Activated T-helper 17 cell treated with anti-CD3 and anti-CD28 coated beads, Interleukin-2, amount 50 U/mL, for 72 hours (primary cell): ENCODE data around the gene MRPL27. TPM values are rescaled to one million over a fixed set of nuclear protein-coding genes. Genes with fewer than 3 reads are reported as not detected.
"Not testable (repeated sequence)": the region's sequence is repeated elsewhere in the genome, so short reads cannot be mapped to it uniquely, and the experiment has no call there.

Experiments
- ATAC-seq: fragments of 150-1000 bp; cut with Tn5 transposase; replicated peaks from 2 replicates; pipeline ENCODE4 v1.10.0; 2021; ENCODE audit warnings: mild to moderate bottlenecking, moderate library complexity
- H3K27ac Mint-ChIP-seq: one replicate; pipeline ENCODE4 v1.8.0; 2022; ENCODE audit warnings: mixed read lengths
- H3K27me3 Mint-ChIP-seq: one replicate; pipeline ENCODE4 v1.8.0; 2022; ENCODE audit warnings: mixed read lengths
- H3K36me3 Mint-ChIP-seq: one replicate; pipeline ENCODE4 v1.8.0; 2022; ENCODE audit warnings: low read depth, mild to moderate bottlenecking, mixed read lengths
- H3K4me1 Mint-ChIP-seq: one replicate; pipeline ENCODE4 v1.8.0; 2022; ENCODE audit warnings: mixed read lengths
- H3K4me3 Mint-ChIP-seq: one replicate; pipeline ENCODE4 v1.8.0; 2022; ENCODE audit warnings: mild to moderate bottlenecking, mixed read lengths
- H3K9me3 Mint-ChIP-seq: one replicate; pipeline ENCODE4 v1.8.0; 2022; ENCODE audit warnings: mixed read lengths
- total RNA-seq, 2 donors: library from RNA; stranded (reverse); gene quantifications; one replicate each; pipeline ENCODE4 v1.2.3, GENCODE V29; 2022

Gene MRPL27
- total RNA-seq, 2 donors from 2014 or later: 63.3 to 109 TPM

- H3K4me1 Mint-ChIP-seq: peaks cover 24% of the 10 kb centered on the region
- H3K27ac Mint-ChIP-seq: peak overlapping the region; percentile 75
- H3K4me3 Mint-ChIP-seq: no peak overlapping the region
- no peak for ATAC-seq
- no peaks in the 10 kb centered on the region for H3K9me3 Mint-ChIP-seq
- peaks cover 60% of the 10 kb centered on the region for H3K36me3 Mint-ChIP-seq
- H3K27me3 Mint-ChIP-seq: no peaks in the 10 kb centered on the region
Observed at GRCh38 chr17:50350733-50351132, 22.3 kb downstream of the MRPL27 start.

GRCh38 chr17:50349243-50349600 is 23.8 kb downstream of the MRPL27 start:
- no peaks in the 10 kb centered on the region for H3K27me3 Mint-ChIP-seq
- no peak for ATAC-seq
- H3K27ac Mint-ChIP-seq: peak overlapping the region; percentile 93
- H3K4me3 Mint-ChIP-seq: peak overlapping the region; percentile 87
- H3K9me3 Mint-ChIP-seq: no peaks in the 10 kb centered on the region
- H3K36me3 Mint-ChIP-seq: peaks cover 46% of the 10 kb centered on the region
- peaks cover 31% of the 10 kb centered on the region for H3K4me1 Mint-ChIP-seq

GRCh38 chr17:50348522-50349242 is 24.3 kb downstream of the MRPL27 start:
- ATAC-seq: no peak

GRCh38 chr17:50347894-50348291 is 25.1 kb downstream of the MRPL27 start:
- Mint-ChIP-seq H3K27ac (peak overlapping the region; percentile 93), H3K27me3 (no peaks in the 10 kb centered on the region), H3K4me1 (peaks cover 31% of the 10 kb centered on the region), H3K36me3 (peaks cover 37% of the 10 kb centered on the region), H3K9me3 (no peaks in the 10 kb centered on the region), H3K4me3 (peak overlapping the region; percentile 87)
- no peak for ATAC-seq

More at GRCh38 chr17:50348522-50349242, 24.3 kb downstream of the MRPL27 start:
- H3K4me1 Mint-ChIP-seq: peaks cover 31% of the 10 kb centered on the region
- H3K27ac Mint-ChIP-seq: peak overlapping the region; percentile 93
- H3K4me3 Mint-ChIP-seq: peak overlapping the region; percentile 87
- H3K27me3 Mint-ChIP-seq: no peaks in the 10 kb centered on the region
- H3K36me3 Mint-ChIP-seq: peaks cover 43% of the 10 kb centered on the region
- no peaks in the 10 kb centered on the region for H3K9me3 Mint-ChIP-seq

- Mint-ChIP-seq H3K4me3 (peak overlapping the region; percentile 87), H3K36me3 (peaks cover 35% of the 10 kb centered on the region), H3K27me3 (no peaks in the 10 kb centered on the region), H3K27ac (peak overlapping the region; percentile 93), H3K4me1 (peaks cover 31% of the 10 kb centered on the region), H3K9me3 (no peaks in the 10 kb centered on the region)
- ATAC-seq: no peak
Observed at GRCh38 chr17:50347117-50347893, 25.7 kb downstream of the MRPL27 start.

- peak; percentile 59 for ATAC-seq
- H3K4me1 Mint-ChIP-seq: peaks cover 28% of the 10 kb centered on the region
- H3K27me3 Mint-ChIP-seq: no peaks in the 10 kb centered on the region
- H3K9me3 Mint-ChIP-seq: no peaks in the 10 kb centered on the region
- peak overlapping the region; percentile 93 for H3K27ac Mint-ChIP-seq
- H3K4me3 Mint-ChIP-seq: peak overlapping the region; percentile 87
- peaks cover 27% of the 10 kb centered on the region for H3K36me3 Mint-ChIP-seq
Observed at GRCh38 chr17:50346313-50347116, 26.5 kb downstream of the MRPL27 start.

GRCh38 chr17:50345432-50346312 is 27.3 kb downstream of the MRPL27 start, which contains the start of gene XYLT2:
TSS of gene XYLT2 (plus strand) at chr17:50346126. CDS start at chr17:50346141, 15 bp downstream.
- Mint-ChIP-seq H3K27ac (peak within 1 kb of the TSS; percentile 93), H3K4me3 (peak within 1 kb of the TSS; percentile 87), H3K36me3 (peaks cover 18% of the 10 kb centered on the region), H3K4me1 (peaks cover 21% of the 10 kb centered on the region), H3K9me3 (no peaks in the 10 kb centered on the region), H3K27me3 (no peaks in the 10 kb centered on the region)
- peak; percentile 95 for ATAC-seq

GRCh38 chr17:50344731-50345365 is 28.1 kb downstream of the MRPL27 start:
- peaks cover 18% of the 10 kb centered on the region for H3K4me1 Mint-ChIP-seq
- no peaks in the 10 kb centered on the region for H3K27me3 Mint-ChIP-seq
- H3K27ac Mint-ChIP-seq: peak overlapping the region; percentile 93
- ATAC-seq: no peak
- H3K36me3 Mint-ChIP-seq: peaks cover 16% of the 10 kb centered on the region
- H3K4me3 Mint-ChIP-seq: peak overlapping the region; percentile 87
- H3K9me3 Mint-ChIP-seq: no peaks in the 10 kb centered on the region

- Mint-ChIP-seq H3K4me1 (no peaks in the 10 kb centered on the region), H3K27ac (no peak overlapping the region), H3K27me3 (no peaks in the 10 kb centered on the region), H3K9me3 (peaks cover 10% of the 10 kb centered on the region), H3K36me3 (no peaks in the 10 kb centered on the region), H3K4me3 (no peak overlapping the region)
- no peak for ATAC-seq
Observed at GRCh38 chr17:50339381-50339780, 33.6 kb downstream of the MRPL27 start.

- no peak overlapping the region for H3K4me3 Mint-ChIP-seq
- peaks cover 10% of the 10 kb centered on the region for H3K9me3 Mint-ChIP-seq
- no peak for ATAC-seq
- H3K27me3 Mint-ChIP-seq: no peaks in the 10 kb centered on the region
- H3K4me1 Mint-ChIP-seq: no peaks in the 10 kb centered on the region
- H3K27ac Mint-ChIP-seq: no peak overlapping the region
- no peaks in the 10 kb centered on the region for H3K36me3 Mint-ChIP-seq
Observed at GRCh38 chr17:50338645-50339044, 34.3 kb downstream of the MRPL27 start.

GRCh38 chr17:50337956-50338355 is 35.0 kb downstream of the MRPL27 start:
- H3K36me3 Mint-ChIP-seq: no peaks in the 10 kb centered on the region
- H3K4me3 Mint-ChIP-seq: no peak overlapping the region
- H3K27me3 Mint-ChIP-seq: no peaks in the 10 kb centered on the region
- ATAC-seq: peak; percentile 98
- H3K9me3 Mint-ChIP-seq: peaks cover 10% of the 10 kb centered on the region
- no peaks in the 10 kb centered on the region for H3K4me1 Mint-ChIP-seq
- H3K27ac Mint-ChIP-seq: no peak overlapping the region

- peak overlapping the region; percentile 39 for H3K4me3 Mint-ChIP-seq
- not testable (repeated sequence) for H3K36me3 Mint-ChIP-seq, H3K9me3 Mint-ChIP-seq, ATAC-seq, H3K4me1 Mint-ChIP-seq, H3K27me3 Mint-ChIP-seq
- peak overlapping the region; percentile 33 for H3K27ac Mint-ChIP-seq
Observed at GRCh38 chr17:50333291-50334057, 39.5 kb downstream of the MRPL27 start.

GRCh38 chr17:50332196-50332595 is 40.8 kb downstream of the MRPL27 start:
- Mint-ChIP-seq H3K4me3 (peak overlapping the region; percentile 23), H3K27me3 (peaks cover 9% of the 10 kb centered on the region), H3K9me3 (no peaks in the 10 kb centered on the region), H3K4me1 (peaks cover 6% of the 10 kb centered on the region), H3K27ac (peak overlapping the region; percentile 33), H3K36me3 (no peaks in the 10 kb centered on the region)
- ATAC-seq: no peak
